Stimulated activated CD4-positive, alpha-beta T cell treated with anti-CD3 and anti-CD28 coated beads, Interleukin-12 subunit alpha, Interleukin-12 subunit beta, amount 100 ng/mL, for 4 hours (primary cell): ENCODE results near the gene CSF3.
"Not testable (repeated sequence)": the region's sequence is repeated elsewhere in the genome, so short reads cannot be mapped to it uniquely, and the experiment has no call there.

Experiments
- DNase-seq: peaks from one replicate; pipeline ENCODE4 v3.0.0-alpha.2; 2020

The CSF3 gene

GRCh38 chr17:39999067-39999466 is 16.2 kb upstream of the CSF3 start:
- DNase-seq, result no peak

GRCh38 chr17:40000161-40000560 is 15.1 kb upstream of the CSF3 start:
- no peak for DNase-seq

GRCh38 chr17:40001335-40001734 is 13.9 kb upstream of the CSF3 start:
- DNase-seq, result not testable (repeated sequence)

GRCh38 chr17:40004072-40004471 is 11.2 kb upstream of the CSF3 start:
- no peak for DNase-seq

- no peak for DNase-seq
These were observed 10.5 kb upstream of the CSF3 start for GRCh38 chr17:40004712-40005111.

GRCh38 chr17:40005520-40005919 is 9.7 kb upstream of the CSF3 start:
- DNase-seq, result no peak

- not testable (repeated sequence) for DNase-seq
These were observed 4.2 kb upstream of the CSF3 start for GRCh38 chr17:40010946-40011500.

- not testable (repeated sequence) for DNase-seq
These were observed 3.1 kb upstream of the CSF3 start for GRCh38 chr17:40012017-40012647.

GRCh38 chr17:40014375-40014980 is 762 bp upstream of the CSF3 start:
- DNase-seq, result no peak

GRCh38 chr17:40015998-40016985 is 1.1 kb downstream of the CSF3 start:
- no peak for DNase-seq

- DNase-seq, result no peak
These were observed 2.3 kb downstream of the CSF3 start for GRCh38 chr17:40017422-40018080.

GRCh38 chr17:40018211-40019121 is 3.2 kb downstream of the CSF3 start:
- DNase-seq, result no peak

GRCh38 chr17:40019140-40019991 is 4.1 kb downstream of the CSF3 start:
- DNase-seq, result no peak

GRCh38 chr17:40020146-40020545 is 4.9 kb downstream of the CSF3 start:
- no peak for DNase-seq

GRCh38 chr17:40021451-40021971 is 6.3 kb downstream of the CSF3 start:
- DNase-seq, result no peak

GRCh38 chr17:40022497-40022896 is 7.3 kb downstream of the CSF3 start:
- no peak for DNase-seq

GRCh38 chr17:40022961-40023541 is 7.8 kb downstream of the CSF3 start:
- DNase-seq, result no peak

GRCh38 chr17:40023590-40024292 is 8.5 kb downstream of the CSF3 start:
- no peak for DNase-seq

GRCh38 chr17:40024901-40025300 is 9.7 kb downstream of the CSF3 start:
- no peak for DNase-seq
